Measurements from ENCODE around the gene HIVEP3.

HIVEP3 gene

GRCh38 chr1:41650028-41650880 is 268.5 kb downstream of the HIVEP3 start:
- peak overlapping the region; percentile 26; the same call in 1 of the 2 replicates for H3K4me2 ChIP-seq (ENCODE audit: low read length)
- no peak for TF ChIP-seq EZH2 (IDR thresholded peaks at IDR 0.05; ENCODE audit: borderline replicate concordance, low read length)
- no peak for TF ChIP-seq CTCF (IDR thresholded peaks at IDR 0.05; ENCODE audit: low read length)
- H3K9me3 ChIP-seq (ENCODE audit: low read length): no peaks in the 10 kb centered on the region
- H4K20me1 ChIP-seq (ENCODE audit: insufficient read depth, low read length): no peaks in the 10 kb centered on the region
- H3K9me2 ChIP-seq (ENCODE audit: low read depth, low read length): no peaks in the 10 kb centered on the region
- H3K27ac ChIP-seq (ENCODE audit: low read depth, low read length, poor library complexity, severe bottlenecking): peak overlapping the region; percentile 58
- no peaks in the 10 kb centered on the region for H3K36me3 ChIP-seq (ENCODE audit: insufficient read depth, low read length)
- peaks cover 10% of the 10 kb centered on the region; the same call in 1 of the 2 replicates for H3K79me2 ChIP-seq (ENCODE audit: insufficient read depth, low read length)
- no peaks in the 10 kb centered on the region; the same call in 1 of the 2 replicates for H3F3A ChIP-seq (ENCODE audit: insufficient read depth, low read length)
- no peaks in the 10 kb centered on the region for H3K27me3 ChIP-seq (ENCODE audit: insufficient read depth, low read length)
- H3K4me3 ChIP-seq (ENCODE audit: low read depth, low read length, poor library complexity, severe bottlenecking): no peak overlapping the region
- H3K9ac ChIP-seq (ENCODE audit: low read length): peak overlapping the region; percentile 21; the same call in 1 of the 2 replicates
- H3K4me1 ChIP-seq (ENCODE audit: insufficient read depth, low read length, severe bottlenecking): peaks cover 74% of the 10 kb centered on the region
- H2AFZ ChIP-seq (ENCODE audit: low read length): no peak overlapping the region

- H3K4me2 ChIP-seq (ENCODE audit: low read length): 0 out of 2 replicates have a peak overlapping the region, but pooled peaks have one; percentile 26
- H3K9me3 ChIP-seq (ENCODE audit: low read length): no peaks in the 10 kb centered on the region
- no peaks in the 10 kb centered on the region; the same call in 1 of the 2 replicates for H3F3A ChIP-seq (ENCODE audit: insufficient read depth, low read length)
- no peaks in the 10 kb centered on the region for H3K9me2 ChIP-seq (ENCODE audit: low read depth, low read length)
- H2AFZ ChIP-seq (ENCODE audit: low read length): no peak overlapping the region
- TF ChIP-seq EZH2 (IDR thresholded peaks at IDR 0.05; ENCODE audit: borderline replicate concordance, low read length) (no peak), CTCF (IDR thresholded peaks at IDR 0.05; ENCODE audit: low read length) (no peak)
- H4K20me1 ChIP-seq (ENCODE audit: insufficient read depth, low read length): no peaks in the 10 kb centered on the region
- H3K27me3 ChIP-seq (ENCODE audit: insufficient read depth, low read length): no peaks in the 10 kb centered on the region
- H3K27ac ChIP-seq (ENCODE audit: low read depth, low read length, poor library complexity, severe bottlenecking): peak overlapping the region; percentile 58
- peaks cover 10% of the 10 kb centered on the region; the same call in 1 of the 2 replicates for H3K79me2 ChIP-seq (ENCODE audit: insufficient read depth, low read length)
- no peak overlapping the region; the same call in 1 of the 2 replicates for H3K9ac ChIP-seq (ENCODE audit: low read length)
- no peaks in the 10 kb centered on the region for H3K36me3 ChIP-seq (ENCODE audit: insufficient read depth, low read length)
- peaks cover 74% of the 10 kb centered on the region for H3K4me1 ChIP-seq (ENCODE audit: insufficient read depth, low read length, severe bottlenecking)
- no peak overlapping the region for H3K4me3 ChIP-seq (ENCODE audit: low read depth, low read length, poor library complexity, severe bottlenecking)
These were observed 269.2 kb downstream of the HIVEP3 start for GRCh38 chr1:41649396-41650027.

GRCh38 chr1:41648844-41649243 is 269.9 kb downstream of the HIVEP3 start:
- Histone ChIP-seq H3K27ac (ENCODE audit: low read depth, low read length, poor library complexity, severe bottlenecking) (no peak overlapping the region), H4K20me1 (ENCODE audit: insufficient read depth, low read length) (no peaks in the 10 kb centered on the region), H3K9me2 (ENCODE audit: low read depth, low read length) (no peaks in the 10 kb centered on the region), H3K4me2 (ENCODE audit: low read length) (no peak overlapping the region), H3K79me2 (ENCODE audit: insufficient read depth, low read length) (peaks cover 10% of the 10 kb centered on the region; the same call in 1 of the 2 replicates), H3K4me3 (ENCODE audit: low read depth, low read length, poor library complexity, severe bottlenecking) (no peak overlapping the region), H3F3A (ENCODE audit: insufficient read depth, low read length) (no peaks in the 10 kb centered on the region; the same call in 1 of the 2 replicates), H3K36me3 (ENCODE audit: insufficient read depth, low read length) (no peaks in the 10 kb centered on the region), H3K27me3 (ENCODE audit: insufficient read depth, low read length) (no peaks in the 10 kb centered on the region), H2AFZ (ENCODE audit: low read length) (no peak overlapping the region), H3K4me1 (ENCODE audit: insufficient read depth, low read length, severe bottlenecking) (peaks cover 74% of the 10 kb centered on the region), H3K9me3 (ENCODE audit: low read length) (no peaks in the 10 kb centered on the region), H3K9ac (ENCODE audit: low read length) (no peak overlapping the region)
- TF ChIP-seq CTCF (IDR thresholded peaks at IDR 0.05; ENCODE audit: low read length) (no peak), EZH2 (IDR thresholded peaks at IDR 0.05; ENCODE audit: borderline replicate concordance, low read length) (no peak)

Measured in OCI-LY1 (cell line).